Activated CD4-positive, alpha-beta memory T cell treated with anti-CD3 and anti-CD28 coated beads, Interleukin-2, amount 10 ng/mL, durations not matched to agents 7 days and 5 days (primary cell): ENCODE results near the gene RSPH9. TPM values are rescaled to one million over a fixed set of nuclear protein-coding genes. Genes with fewer than 3 reads are reported as not detected.
A peak's percentile ranks its signal among the peaks of the same experiment; 100 is the strongest.

Source experiments
- CTCF ChIA-PET: fragments of 350-600 bp; sonication (Branson Sonifier 250); formaldehyde crosslinking; loops from one replicate; lab custom pipeline; 2021; ENCODE audit warnings: antibody characterized with exemption, inconsistent platforms; lab: Charles Lee
- POLR2A ChIA-PET: fragments of 350-600 bp; sonication (Branson Sonifier 250); formaldehyde crosslinking; loops from one replicate; lab custom pipeline; 2021; ENCODE audit warnings: antibody characterized with exemption; lab: Charles Lee
- DNase-seq: peaks from one replicate; pipeline ENCODE4 v3.0.0-alpha.2; 2020
- H3K27ac Mint-ChIP-seq: one replicate; pipeline ENCODE4 v1.8.0; 2021; ENCODE audit warnings: mild to moderate bottlenecking, mixed read lengths
- H3K27me3 Mint-ChIP-seq: one replicate; pipeline ENCODE4 v1.8.0; 2021; ENCODE audit warnings: mixed read lengths
- H3K36me3 Mint-ChIP-seq: one replicate; pipeline ENCODE4 v1.8.0; 2021; ENCODE audit warnings: low read depth, mixed read lengths
- H3K4me1 Mint-ChIP-seq: one replicate; pipeline ENCODE4 v1.8.0; 2021; ENCODE audit warnings: mixed read lengths
- H3K4me3 Mint-ChIP-seq: one replicate; pipeline ENCODE4 v1.8.0; 2021; ENCODE audit warnings: mild to moderate bottlenecking, mixed read lengths
- H3K9me3 Mint-ChIP-seq: one replicate; pipeline ENCODE4 v1.8.0; 2021; ENCODE audit warnings: mixed read lengths
- total RNA-seq, 2 experiments: library from RNA; stranded (reverse); gene quantifications; one replicate each; pipeline ENCODE4 v1.2.3, GENCODE V29; 2021

The RSPH9 gene
- total RNA-seq, 2 experiments from 2014 or later, result not detected

DNA sequence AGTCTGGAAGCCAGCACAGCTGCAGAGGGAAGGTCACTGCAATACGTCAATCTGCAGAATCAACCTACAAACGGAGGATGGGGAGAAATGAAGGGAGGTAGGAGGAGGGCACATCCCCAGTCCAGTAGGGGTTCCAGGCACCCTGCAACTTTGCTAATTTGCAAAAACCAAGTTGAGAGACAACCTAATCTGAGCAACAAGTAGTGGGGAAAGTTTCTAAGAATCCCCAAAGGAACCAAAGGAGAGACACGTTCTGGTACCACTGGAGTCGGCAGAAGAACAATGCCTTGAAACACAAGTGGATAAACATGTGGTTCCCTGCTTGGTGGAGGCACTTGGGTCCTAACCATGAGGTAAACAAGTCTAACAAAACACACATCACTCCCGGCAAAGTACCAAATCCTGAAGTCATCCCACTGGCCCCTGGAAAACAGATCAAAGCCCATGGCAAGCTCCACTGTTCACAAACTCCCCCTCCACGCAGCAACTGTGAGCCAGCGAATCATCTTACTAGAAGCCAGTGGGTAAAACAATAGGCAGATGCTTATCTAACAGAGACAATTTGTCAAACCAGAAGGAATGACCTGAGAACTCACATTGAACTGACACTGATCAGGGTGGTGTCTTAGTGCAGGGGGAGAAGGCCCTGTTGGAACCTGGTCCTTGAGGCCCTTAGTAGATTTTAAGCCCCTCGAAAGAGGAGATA lies 38.0 kb downstream of the RSPH9 start:
- CTCF ChIA-PET, result no interaction called here
- peaks cover 37% of the 10 kb centered on the region for H3K36me3 Mint-ChIP-seq
- H3K9me3 Mint-ChIP-seq, result no peaks in the 10 kb centered on the region
- H3K4me1 Mint-ChIP-seq, result peaks cover 33% of the 10 kb centered on the region
- POLR2A ChIA-PET, result no interaction called here
- H3K27me3 Mint-ChIP-seq, result no peaks in the 10 kb centered on the region
- no peak overlapping the region for H3K27ac Mint-ChIP-seq
- H3K4me3 Mint-ChIP-seq, result no peak overlapping the region
- DNase-seq, result no peak

DNA sequence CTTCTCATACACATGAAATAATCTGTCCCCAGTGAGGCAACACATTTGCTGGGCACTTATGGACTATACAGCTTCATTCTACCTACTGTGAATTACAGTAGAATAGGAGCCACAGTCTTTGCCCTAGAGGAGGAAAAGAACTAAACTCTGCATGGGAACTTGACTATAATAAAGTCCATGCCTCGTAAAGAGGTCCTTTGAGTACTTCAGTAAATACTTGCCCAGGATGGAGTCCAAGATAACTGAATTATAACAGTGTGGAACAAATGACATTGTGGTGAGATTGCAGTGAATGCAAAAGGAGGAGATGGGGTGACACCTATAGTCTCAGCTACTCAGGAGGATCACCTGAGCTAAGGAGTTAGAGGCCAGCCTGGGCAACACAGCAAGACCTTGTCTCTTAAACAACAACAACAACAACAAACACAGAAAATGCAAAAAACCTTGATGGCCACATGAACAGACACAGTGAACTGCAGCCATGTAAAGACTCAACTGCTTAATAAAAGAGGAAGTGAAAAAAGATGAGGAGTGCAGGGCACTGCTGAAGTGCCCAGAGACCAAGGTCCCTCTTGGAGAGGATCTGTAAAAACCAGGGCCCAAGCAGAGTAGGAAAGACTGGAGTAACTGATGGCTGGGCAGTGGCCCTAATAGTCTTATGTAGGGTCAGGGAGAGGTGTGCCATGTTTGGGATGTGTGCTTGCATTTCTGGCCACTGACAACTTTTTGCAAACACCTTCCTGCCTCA lies 39.0 kb downstream of the RSPH9 start:
- H3K27ac Mint-ChIP-seq, result no peak overlapping the region
- no peaks in the 10 kb centered on the region for H3K9me3 Mint-ChIP-seq
- CTCF ChIA-PET, result no interaction called here
- POLR2A ChIA-PET, result no interaction called here
- peaks cover 40% of the 10 kb centered on the region for H3K4me1 Mint-ChIP-seq
- no peaks in the 10 kb centered on the region for H3K27me3 Mint-ChIP-seq
- H3K4me3 Mint-ChIP-seq, result no peak overlapping the region
- no peak for DNase-seq
- H3K36me3 Mint-ChIP-seq, result peaks cover 30% of the 10 kb centered on the region

DNA sequence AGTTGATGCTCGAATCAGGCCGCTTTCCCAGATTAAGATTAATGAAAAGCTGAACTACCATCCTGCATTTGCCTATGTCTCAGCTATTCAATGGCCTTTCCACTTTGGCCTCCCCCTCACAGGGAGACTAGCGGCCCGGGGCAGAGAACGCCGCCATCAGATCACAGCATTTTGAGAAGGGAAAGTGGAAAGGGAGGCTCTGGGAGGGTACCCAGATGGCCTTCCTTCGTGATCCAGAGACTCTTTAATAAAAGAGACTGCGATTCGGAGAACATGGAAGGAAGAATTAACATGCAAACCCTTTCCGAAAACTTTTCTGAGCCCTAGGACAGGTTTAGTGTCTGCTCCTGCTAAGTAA lies 42.2 kb downstream of the RSPH9 start:
- POLR2A ChIA-PET, result interaction anchor here (1.3 to 5.1 kb wide), 4 partner anchors 17 to 58 kb away, joined by 5 to 23 read pairs (median 9); partner anchors contain the start of genes GTPBP2 and MAD2L1BP
- Mint-ChIP-seq H3K36me3 (peaks cover 19% of the 10 kb centered on the region), H3K27ac (peak overlapping the region; percentile 80), H3K9me3 (no peaks in the 10 kb centered on the region), H3K27me3 (no peaks in the 10 kb centered on the region), H3K4me1 (peaks cover 40% of the 10 kb centered on the region), H3K4me3 (peak overlapping the region; percentile 81)
- DNase-seq, result no peak
- CTCF ChIA-PET, result interaction anchor here (1.5 to 4.5 kb wide), 5 partner anchors 17 to 392 kb away, joined by 5 to 22 read pairs (median 9); partner anchors contain the start of gene VEGFA

DNA sequence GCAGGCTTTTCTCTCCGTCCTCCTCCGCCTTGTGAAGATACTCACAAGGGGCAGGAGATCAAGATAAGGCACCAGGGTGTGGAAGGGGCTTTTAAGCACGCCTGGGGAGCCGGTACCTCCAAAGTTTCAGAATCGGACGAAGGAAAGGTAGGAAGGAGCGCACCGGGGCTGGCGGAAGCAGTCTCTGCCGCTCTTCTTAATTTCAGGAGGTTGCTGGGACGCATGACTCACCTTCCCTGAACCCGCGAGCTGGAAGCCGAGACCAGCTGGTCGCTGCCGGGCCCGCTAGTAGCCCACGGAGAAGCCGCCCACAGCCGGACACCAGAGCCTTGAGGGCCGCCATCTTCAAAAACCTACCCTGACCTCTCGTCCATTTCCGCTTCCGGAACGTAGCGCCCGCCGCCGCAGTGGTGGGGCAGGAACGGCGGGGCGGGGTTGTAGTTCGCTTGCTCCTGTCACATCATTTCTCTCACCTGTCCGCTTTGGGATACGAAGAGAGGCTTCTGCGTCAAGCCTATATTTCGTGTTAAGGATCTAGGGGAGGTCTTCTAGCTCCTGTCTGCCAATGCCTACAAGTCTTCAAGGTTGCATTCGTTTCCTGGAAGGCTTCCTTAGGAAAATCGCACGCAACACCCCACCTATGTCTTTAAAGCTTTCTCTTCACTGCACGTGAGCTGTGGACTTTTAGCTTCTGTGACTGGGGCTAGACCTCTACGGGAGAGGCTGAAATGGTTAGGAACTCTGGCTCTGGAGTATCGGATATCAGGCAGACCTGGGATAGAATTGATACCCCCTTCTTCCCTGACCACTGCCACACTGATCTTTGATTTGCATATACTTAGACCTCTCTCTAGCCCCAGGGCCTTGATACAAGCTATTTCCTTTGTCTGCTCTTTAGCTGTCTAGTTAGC lies 42.9 kb downstream of the RSPH9 start, which contains the start of gene MRPS18A:
Gene MRPS18A (minus strand): TSS at position 355 of the 911 bp plus-strand sequence. CDS start 12 bp downstream, at position 343.
- Mint-ChIP-seq H3K27ac (peak within 1 kb of the TSS; percentile 80), H3K9me3 (no peaks in the 10 kb centered on the region), H3K36me3 (peaks cover 16% of the 10 kb centered on the region), H3K4me1 (peaks cover 40% of the 10 kb centered on the region), H3K27me3 (no peaks in the 10 kb centered on the region), H3K4me3 (peak within 1 kb of the TSS; percentile 81)
- ChIA-PET CTCF (interaction anchor here (0.7 to 4.5 kb wide), 8 partner anchors 18 to 391 kb away, joined by 3 to 22 read pairs (median 8); partner anchors contain the start of genes GTPBP2 and VEGFA), POLR2A (interaction anchor here (0.7 to 5.1 kb wide), 8 partner anchors 13 to 82 kb away, joined by 3 to 23 read pairs (median 4); partner anchors contain the start of genes GTPBP2, MAD2L1BP and VEGFA)
- DNase-seq, result peak; percentile 88

DNA sequence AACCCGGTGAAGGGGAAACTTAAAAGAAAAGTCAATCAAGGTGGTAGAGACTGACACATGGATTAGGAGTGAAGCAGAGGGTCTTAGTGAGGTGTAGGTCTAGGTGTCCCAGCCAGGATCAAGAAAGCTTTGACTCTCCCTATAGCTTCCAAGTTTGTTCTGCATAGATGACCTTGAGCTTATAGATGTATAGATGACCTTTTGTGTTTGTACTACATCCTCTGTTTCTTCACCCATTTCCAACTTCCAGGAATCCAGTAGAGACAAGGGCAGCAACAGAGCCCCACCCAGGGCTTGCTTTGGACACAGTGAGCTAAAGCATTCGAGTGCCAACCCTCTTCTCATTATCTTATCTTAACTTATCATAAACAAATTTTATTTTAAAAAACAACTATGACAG lies 44.6 kb downstream of the RSPH9 start:
- Mint-ChIP-seq H3K4me1 (peaks cover 28% of the 10 kb centered on the region), H3K27ac (no peak overlapping the region), H3K9me3 (no peaks in the 10 kb centered on the region), H3K36me3 (peaks cover 10% of the 10 kb centered on the region), H3K27me3 (peaks cover 2% of the 10 kb centered on the region), H3K4me3 (no peak overlapping the region)
- CTCF ChIA-PET, result interaction anchor here (1.5 to 4.5 kb wide), 4 partner anchors 22 to 389 kb away, joined by 7 to 22 read pairs (median 13); partner anchors contain the start of gene VEGFA
- POLR2A ChIA-PET, result interaction anchor here (5.1 kb wide), 1 partner anchor 19 kb away, joined by 23 read pairs; no protein-coding TSS in a partner anchor
- DNase-seq, result no peak

DNA sequence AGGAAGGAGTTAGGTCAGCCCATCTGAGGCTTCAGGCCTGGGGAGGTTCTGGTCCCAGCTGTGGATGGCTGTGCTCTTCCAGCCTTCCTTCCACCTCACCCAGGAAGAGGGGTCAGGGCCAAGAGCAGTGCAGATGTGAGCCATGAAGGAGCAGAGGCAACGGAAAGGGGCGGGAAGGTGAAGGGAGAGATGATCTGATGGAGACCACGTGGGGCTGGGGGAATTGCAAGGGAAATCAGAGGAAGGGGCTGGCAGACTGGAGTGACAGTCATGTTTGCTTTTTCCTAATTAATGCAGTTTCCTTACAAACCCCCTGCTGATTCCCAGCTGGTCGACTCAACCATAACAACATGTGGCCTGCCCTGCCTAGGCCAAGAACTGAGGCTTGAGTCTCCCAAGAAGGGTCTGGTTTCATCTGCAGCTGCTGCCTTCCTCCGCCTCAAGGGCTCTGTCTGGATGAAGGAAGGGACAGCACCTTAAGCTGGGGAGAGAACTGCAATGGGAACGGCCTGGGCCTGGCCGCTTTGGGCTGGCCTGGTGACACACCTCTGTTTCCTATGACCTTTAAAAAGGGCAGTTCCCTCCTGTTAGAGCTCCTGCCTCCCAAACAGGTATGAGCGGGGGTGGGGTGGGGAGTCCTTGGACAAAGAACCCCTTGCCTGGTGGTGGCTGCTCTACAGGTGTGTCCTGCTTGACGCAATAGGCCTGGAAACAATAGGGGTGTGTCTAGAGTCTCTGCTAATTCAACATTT lies 50.6 kb downstream of the RSPH9 start:
- Mint-ChIP-seq H3K36me3 (no peaks in the 10 kb centered on the region), H3K4me1 (no peaks in the 10 kb centered on the region), H3K9me3 (no peaks in the 10 kb centered on the region), H3K27me3 (peaks cover 17% of the 10 kb centered on the region), H3K27ac (no peak overlapping the region), H3K4me3 (no peak overlapping the region)
- CTCF ChIA-PET, result no interaction called here
- no peak for DNase-seq
- POLR2A ChIA-PET, result interaction anchor here (0.8 kb wide), 1 partner anchor 14 kb away, joined by 4 read pairs; no protein-coding TSS in a partner anchor

DNA sequence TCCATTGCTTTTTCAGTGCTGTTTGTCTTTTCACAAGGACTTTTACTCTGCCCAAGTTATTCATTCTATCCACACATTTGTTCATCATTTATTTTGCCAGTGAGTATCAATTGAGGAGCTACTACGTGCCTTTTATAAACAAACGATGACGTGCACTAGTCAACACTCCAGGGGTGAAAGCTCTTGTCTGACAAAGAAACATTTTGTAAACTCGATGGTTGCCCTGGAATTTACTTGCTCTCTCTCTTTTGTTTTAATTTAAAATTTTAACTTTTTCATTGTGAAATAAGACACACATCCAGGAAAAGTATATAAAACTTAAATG lies 51.1 kb downstream of the RSPH9 start:
- no peaks in the 10 kb centered on the region for H3K4me1 Mint-ChIP-seq
- ChIA-PET CTCF (no interaction called here), POLR2A (interaction anchor here (0.8 kb wide), 1 partner anchor 13 kb away, joined by 4 read pairs; no protein-coding TSS in a partner anchor)

DNA sequence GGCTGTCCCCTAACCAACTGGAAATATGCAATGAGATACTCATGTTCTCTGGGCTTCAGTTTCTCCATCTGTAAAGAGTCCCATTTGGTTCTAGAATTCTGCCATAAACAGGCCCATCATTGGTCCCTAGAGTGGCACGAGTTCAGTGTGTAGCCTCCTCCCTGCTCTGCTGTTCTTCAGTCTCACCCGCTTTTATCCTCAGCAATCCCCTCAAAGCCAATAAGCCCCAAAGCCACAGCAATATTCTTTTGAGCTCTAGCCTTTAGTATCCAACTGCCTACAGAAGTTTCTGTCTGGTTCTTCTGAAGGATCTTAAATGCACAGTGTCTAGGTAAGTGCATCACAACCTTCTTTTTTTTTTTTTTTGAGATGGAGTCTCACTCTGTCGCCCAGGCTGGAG lies 52.6 kb downstream of the RSPH9 start:
- H3K4me3 Mint-ChIP-seq, result no peak overlapping the region
- ChIA-PET POLR2A (no interaction called here), CTCF (no interaction called here)
- H3K9me3 Mint-ChIP-seq, result no peaks in the 10 kb centered on the region
- no peaks in the 10 kb centered on the region for H3K4me1 Mint-ChIP-seq
- no peaks in the 10 kb centered on the region for H3K36me3 Mint-ChIP-seq
- DNase-seq, result no peak
- H3K27ac Mint-ChIP-seq, result no peak overlapping the region
- peaks cover 26% of the 10 kb centered on the region for H3K27me3 Mint-ChIP-seq

More for the DNA sequence above, 51.1 kb downstream of the RSPH9 start:
- Mint-ChIP-seq H3K36me3 (no peaks in the 10 kb centered on the region), H3K27me3 (peaks cover 19% of the 10 kb centered on the region), H3K4me3 (no peak overlapping the region), H3K27ac (no peak overlapping the region), H3K9me3 (no peaks in the 10 kb centered on the region)
- DNase-seq, result no peak

DNA sequence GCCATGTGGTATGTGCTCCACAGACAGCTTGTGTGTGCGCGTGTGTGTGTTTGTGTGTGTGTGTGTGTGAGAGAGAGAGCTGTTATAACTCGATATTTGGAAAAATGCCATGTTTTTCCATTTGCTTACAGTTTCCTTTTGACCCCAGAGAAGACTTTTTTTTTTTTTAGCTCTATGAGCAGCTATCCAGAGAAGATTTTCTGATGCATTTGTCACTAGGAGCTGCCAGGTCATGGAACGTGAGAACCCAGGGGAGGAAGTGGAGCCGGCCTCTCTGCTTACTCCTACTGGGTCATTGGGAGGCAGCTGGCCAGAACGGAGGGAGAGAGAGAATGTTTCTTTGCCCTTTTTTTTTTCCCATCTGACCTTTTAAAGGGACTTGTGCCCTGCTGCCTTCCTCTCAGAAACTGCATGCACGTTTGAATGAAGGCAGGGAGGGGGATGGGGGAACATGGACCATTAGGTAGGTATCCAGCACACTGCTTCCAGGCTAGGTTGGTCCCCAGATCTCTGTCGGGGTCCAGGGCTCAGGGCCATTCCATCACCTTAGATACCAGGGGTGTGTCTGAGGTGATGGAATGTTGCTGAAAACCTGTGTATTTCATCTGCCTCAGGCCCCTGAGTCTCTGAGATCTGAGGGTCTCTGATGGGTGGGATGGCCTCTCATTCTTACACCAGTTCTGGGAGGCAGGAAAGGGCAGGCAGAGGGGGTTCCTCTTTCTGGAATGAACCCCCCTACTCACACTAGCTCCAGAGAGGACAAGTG lies 53.9 kb downstream of the RSPH9 start:
- ChIA-PET CTCF (no interaction called here), POLR2A (no interaction called here)
- Mint-ChIP-seq H3K4me3 (no peak overlapping the region), H3K9me3 (no peaks in the 10 kb centered on the region), H3K36me3 (no peaks in the 10 kb centered on the region), H3K4me1 (no peaks in the 10 kb centered on the region), H3K27ac (no peak overlapping the region), H3K27me3 (peaks cover 33% of the 10 kb centered on the region)
- DNase-seq, result no peak

DNA sequence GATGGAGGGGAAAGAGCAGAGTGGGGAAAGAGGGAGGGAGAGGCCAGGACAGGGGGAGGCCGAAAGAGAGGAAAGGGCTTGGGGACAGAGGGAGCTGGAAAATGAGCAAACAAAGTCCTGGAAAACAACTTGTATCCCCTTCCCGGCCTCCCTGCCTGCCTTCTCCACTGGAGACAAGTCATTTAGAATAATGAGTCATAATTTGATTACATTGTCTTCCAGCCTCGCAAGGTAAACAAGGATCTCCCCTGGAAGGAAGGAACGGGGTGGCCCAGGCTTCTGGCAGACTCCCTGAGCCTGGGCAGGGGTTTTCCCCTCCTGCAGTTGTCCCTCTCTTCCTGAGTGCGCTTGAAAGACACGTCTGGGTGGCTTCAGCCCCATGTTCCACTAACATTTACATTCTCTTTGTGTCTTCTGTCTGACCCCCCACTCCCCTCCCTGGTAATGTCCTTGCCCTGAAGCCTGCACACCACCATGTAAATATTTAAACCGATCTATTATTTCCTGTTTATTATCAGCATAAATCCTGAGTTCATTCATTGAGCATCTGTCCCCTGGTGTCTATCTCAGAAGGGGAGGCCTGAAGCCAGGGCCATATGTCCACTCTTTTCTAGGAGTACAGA lies 54.8 kb downstream of the RSPH9 start:
- POLR2A ChIA-PET, result interaction anchor here (0.9 to 1.1 kb wide), 2 partner anchors 12 to 19 kb away, joined by 3 read pairs; partner anchors contain the start of gene MRPS18A
- no peaks in the 10 kb centered on the region for H3K9me3 Mint-ChIP-seq
- peaks cover under 1% of the 10 kb centered on the region for H3K4me1 Mint-ChIP-seq
- DNase-seq, result no peak
- no peaks in the 10 kb centered on the region for H3K36me3 Mint-ChIP-seq
- H3K4me3 Mint-ChIP-seq, result no peak overlapping the region
- CTCF ChIA-PET, result no interaction called here
- peaks cover 34% of the 10 kb centered on the region for H3K27me3 Mint-ChIP-seq
- H3K27ac Mint-ChIP-seq, result no peak overlapping the region
